Mesenchymal stem cell (in vitro differentiated cells and primary cell): Measurements from ENCODE around the gene PFDN5.

ENCODE experiments used
- DNase-seq: peaks from one replicate; pipeline ENCODE4 v3.0.0-alpha.2; 2013
- H2AFZ ChIP-seq: one replicate; pipeline ENCODE4 v1.6.1; 2013; ENCODE audit warnings: low read depth, mild to moderate bottlenecking, control low read depth, inconsistent platforms, low read length, moderate library complexity
- H2AK5ac ChIP-seq: 2 replicates; pipeline ENCODE4 v1.6.1; 2013; ENCODE audit warnings: low read length, moderate library complexity, mild to moderate bottlenecking, inconsistent platforms; ENCODE audit not compliant: severe bottlenecking
- H2BK120ac ChIP-seq: one replicate; pipeline ENCODE4 v1.6.1; 2013; ENCODE audit warnings: low read depth, mild to moderate bottlenecking, inconsistent platforms, low read length, moderate library complexity
- H2BK12ac ChIP-seq, 2 experiments: one replicate each; pipeline ENCODE4 v1.6.1; 2013; ENCODE audit warnings: inconsistent platforms in 2 of 2, low read length in 2 of 2, mild to moderate bottlenecking in 2 of 2, moderate library complexity in 2 of 2, control low read depth in 1 of 2
- H2BK15ac ChIP-seq: one replicate; pipeline ENCODE4 v1.6.1; 2013; ENCODE audit warnings: mild to moderate bottlenecking, low read depth, inconsistent platforms; ENCODE audit not compliant: poor library complexity, severe bottlenecking
- H2BK5ac ChIP-seq: 2 replicates; pipeline ENCODE4 v1.6.1; 2013; ENCODE audit warnings: low read depth, mild to moderate bottlenecking, low read length, control low read depth, inconsistent platforms; ENCODE audit not compliant: poor library complexity, severe bottlenecking
- H3K14ac ChIP-seq, 2 experiments: one replicate each; pipeline ENCODE4 v1.6.1; 2013; ENCODE audit warnings: inconsistent platforms in 2 of 2, low read length in 2 of 2, control low read depth in 1 of 2, mild to moderate bottlenecking in 1 of 2, moderate library complexity in 1 of 2
- H3K18ac ChIP-seq, 2 experiments: one replicate each; pipeline ENCODE4 v1.6.1; 2013; ENCODE audit warnings: inconsistent platforms in 2 of 2, low read length in 2 of 2, control low read depth in 1 of 2, low read depth in 1 of 2, mild to moderate bottlenecking in 1 of 2
- H3K23ac ChIP-seq, 2 experiments: one replicate each; pipeline ENCODE4 v1.6.1; 2013; ENCODE audit warnings: inconsistent platforms in 2 of 2, low read length in 2 of 2, mild to moderate bottlenecking in 2 of 2, moderate library complexity in 2 of 2, control low read depth in 1 of 2
- H3K27ac ChIP-seq: 2 replicates; pipeline ENCODE4 v1.5.1; 2013; ENCODE audit warnings: mild to moderate bottlenecking, moderate library complexity, low read length, control low read depth, inconsistent platforms; ENCODE audit not compliant: poor library complexity, severe bottlenecking
- H3K27me3 ChIP-seq, 2 experiments: 2 replicates each; pipeline versions ENCODE4 v1.6.1 to v1.7.0; 2013; ENCODE audit warnings: low read length in 2 of 2, mild to moderate bottlenecking in 2 of 2, moderate library complexity in 2 of 2, control low read depth in 1 of 2, inconsistent platforms in 1 of 2; ENCODE audit not compliant: control insufficient read depth in 1 of 2, insufficient read depth in 1 of 2
- H3K36me3 ChIP-seq, 2 experiments: 2 replicates each; pipeline versions ENCODE4 v1.6.1 to v1.7.0; 2013; ENCODE audit warnings: low read length in 2 of 2, control low read depth in 1 of 2, inconsistent platforms in 1 of 2, low read depth in 1 of 2, mild to moderate bottlenecking in 1 of 2; ENCODE audit not compliant: insufficient read depth in 2 of 2, control insufficient read depth in 1 of 2
- H3K4ac ChIP-seq, 2 experiments: one replicate each; pipeline ENCODE4 v1.6.1; 2013; ENCODE audit warnings: inconsistent platforms in 2 of 2, low read length in 2 of 2, mild to moderate bottlenecking in 2 of 2, moderate library complexity in 2 of 2, control low read depth in 1 of 2, low read depth in 1 of 2
- H3K4me1 ChIP-seq: 2 replicates; pipeline ENCODE4 v1.6.1; 2013; ENCODE audit warnings: low read depth, low read length, control low read depth; ENCODE audit not compliant: control insufficient read depth, insufficient read depth
- H3K4me2 ChIP-seq: 2 replicates; pipeline ENCODE4 v1.6.1; 2013; ENCODE audit warnings: low read length, mild to moderate bottlenecking, inconsistent platforms; ENCODE audit not compliant: poor library complexity, severe bottlenecking
- H3K4me3 ChIP-seq, 2 experiments: 2 replicates each; pipeline versions ENCODE4 v1.5.1 to v1.7.0; 2013; ENCODE audit warnings: low read length in 2 of 2, mild to moderate bottlenecking in 2 of 2, control low read depth in 1 of 2, low read depth in 1 of 2; ENCODE audit not compliant: insufficient read depth in 1 of 2
- H3K79me1 ChIP-seq: replicated peaks from 2 replicates; pipeline ENCODE4 v1.6.1; 2013; ENCODE audit warnings: mild to moderate bottlenecking, control low read depth, low read length, inconsistent platforms; ENCODE audit not compliant: poor library complexity, severe bottlenecking
- H3K9ac ChIP-seq: 2 replicates; pipeline ENCODE4 v1.7.0; 2013; ENCODE audit warnings: mild to moderate bottlenecking, low read length, moderate library complexity
- H3K9me3 ChIP-seq: 2 replicates; pipeline ENCODE4 v1.7.0; 2013; ENCODE audit warnings: mild to moderate bottlenecking, low read length; ENCODE audit not compliant: control insufficient read depth
- H4K8ac ChIP-seq: one replicate; pipeline ENCODE4 v1.6.1; 2013; ENCODE audit warnings: inconsistent platforms, mild to moderate bottlenecking, low read length, moderate library complexity
- H4K91ac ChIP-seq: one replicate; pipeline ENCODE4 v1.6.1; 2013; ENCODE audit warnings: mild to moderate bottlenecking, low read length, inconsistent platforms
- WGBS: methylation state at CpG from one replicate; pipeline ENCODE4 v1.1.7; 2013; ENCODE audit warnings: mixed read lengths; 5-methylcytosine and 5-hydroxymethylcytosine counted together

Gene PFDN5

GRCh38 chr12:53259891-53260290, 35.5 kb upstream of the PFDN5 start:
- H3K14ac ChIP-seq, result no peak overlapping the region
- no peak overlapping the region for H2BK120ac ChIP-seq
- H2AFZ ChIP-seq, result no peak overlapping the region
- H3K79me1 ChIP-seq, result peaks cover 4% of the 10 kb centered on the region
- no peaks in the 10 kb centered on the region for H3K27me3 ChIP-seq
- no peak overlapping the region for H4K8ac ChIP-seq
- H2BK12ac ChIP-seq, result no peak overlapping the region
- no peak overlapping the region for H2AK5ac ChIP-seq
- no peak overlapping the region for H3K4me2 ChIP-seq
- no peak overlapping the region for H3K4ac ChIP-seq
- 96% methylated on average over 6 of the region's 6 CpGs for WGBS
- no peak overlapping the region for H3K9ac ChIP-seq
- no peaks in the 10 kb centered on the region for H3K9me3 ChIP-seq
- no peak overlapping the region for H4K91ac ChIP-seq
- no peak for DNase-seq
- no peak overlapping the region for H3K27ac ChIP-seq
- no peak overlapping the region for H2BK15ac ChIP-seq
- no peak overlapping the region for H3K18ac ChIP-seq
- no peaks in the 10 kb centered on the region for H3K4me1 ChIP-seq
- no peak overlapping the region for H3K23ac ChIP-seq
- H3K36me3 ChIP-seq, result peaks cover 5 to 10% of the 10 kb centered on the region in 2 experiments
- H3K4me3 ChIP-seq, result no peak overlapping the region
- no peak overlapping the region for H2BK5ac ChIP-seq

- Histone ChIP-seq H2BK5ac (no peak overlapping the region), H2BK120ac (no peak overlapping the region), H4K91ac (no peak overlapping the region), H3K27ac (no peak overlapping the region), H3K79me1 (peaks cover 16% of the 10 kb centered on the region), H3K4me2 (no peak overlapping the region), H3K36me3 (no peaks in the 10 kb centered on the region), H3K9me3 (no peaks in the 10 kb centered on the region), H3K4me3 (no peak overlapping the region), H4K8ac (no peak overlapping the region), H3K27me3 (no peaks in the 10 kb centered on the region), H3K14ac (no peak overlapping the region), H2BK15ac (no peak overlapping the region), H3K23ac (no peak overlapping the region), H3K9ac (no peak overlapping the region), H2AFZ (no peak overlapping the region), H2AK5ac (no peak overlapping the region), H3K18ac (no peak overlapping the region), H2BK12ac (no peak overlapping the region), H3K4me1 (peaks cover 9% of the 10 kb centered on the region), H3K4ac (no peak overlapping the region)
- no peak for DNase-seq
- WGBS, result 92% methylated on average over 1 of the region's 2 CpGs
These were observed 29.6 kb upstream of the PFDN5 start for GRCh38 chr12:53265783-53266182.

- Histone ChIP-seq H2BK5ac (no peak overlapping the region), H2AK5ac (no peak overlapping the region), H3K18ac (no peak overlapping the region), H3K27me3 (no peaks in the 10 kb centered on the region), H3K9ac (peak overlapping the region; percentile 84), H2BK120ac (no peak overlapping the region), H3K14ac (no peak overlapping the region), H3K36me3 (no peaks in the 10 kb centered on the region), H3K4me2 (peak overlapping the region; percentile 97), H4K8ac (peak overlapping the region; percentile 38), H3K4ac (no peak overlapping the region), H3K79me1 (peaks cover 21% of the 10 kb centered on the region), H3K9me3 (no peaks in the 10 kb centered on the region), H3K23ac (no peak overlapping the region), H2BK15ac (no peak overlapping the region), H3K4me3 (peak overlapping the region in 1 of 2 experiments; percentile 90), H3K27ac (no peak overlapping the region), H4K91ac (no peak overlapping the region), H2AFZ (no peak overlapping the region), H2BK12ac (no peak overlapping the region), H3K4me1 (peaks cover 12% of the 10 kb centered on the region)
- 78% methylated on average over 8 of the region's 18 CpGs for WGBS
- DNase-seq, result no peak
These were observed 27.9 kb upstream of the PFDN5 start for GRCh38 chr12:53267306-53267998.

GRCh38 chr12:53267999-53268629, 27.2 kb upstream of the PFDN5 start, which contains the start of gene ESPL1:
Gene ESPL1, plus strand, starts transcription at chr12:53268299. Its CDS starts 468 bp downstream, at chr12:53268767.
- Histone ChIP-seq H2BK5ac (no peak within 1 kb of the TSS), H2BK15ac (no peak within 1 kb of the TSS), H3K4me3 (peak within 1 kb of the TSS; percentile 84 to 90), H2AK5ac (no peak within 1 kb of the TSS), H3K23ac (no peak within 1 kb of the TSS), H3K9ac (peak within 1 kb of the TSS; percentile 84), H2BK12ac (no peak within 1 kb of the TSS), H3K27me3 (no peaks in the 10 kb centered on the region), H3K4me2 (peak within 1 kb of the TSS; percentile 97), H3K79me1 (peaks cover 25% of the 10 kb centered on the region), H3K4ac (no peak within 1 kb of the TSS), H2AFZ (peak within 1 kb of the TSS; percentile 43), H3K4me1 (peaks cover 12% of the 10 kb centered on the region), H3K18ac (peak within 1 kb of the TSS in 1 of 2 experiments; percentile 67), H2BK120ac (no peak within 1 kb of the TSS), H3K27ac (no peak within 1 kb of the TSS), H3K36me3 (no peaks in the 10 kb centered on the region), H3K9me3 (no peaks in the 10 kb centered on the region), H4K8ac (peak within 1 kb of the TSS; percentile 55), H3K14ac (no peak within 1 kb of the TSS), H4K91ac (no peak within 1 kb of the TSS)
- WGBS, result under 1% methylated on average over 49 of the region's 58 CpGs
- peak; percentile 80 for DNase-seq
